ENCODE measurements around the gene PRKCA. TPM values are rescaled to one million over a fixed set of nuclear protein-coding genes. Genes with fewer than 3 reads are reported as not detected.

PRKCA gene
- total and polyA plus RNA-seq, 9 of the 15 experiments (the other 6 are each of a cell fraction or from before 2014, with no cell fraction given): 3.2 to 33.0 (median 17.8) TPM

GRCh38 chr17:66355510-66355909 lies 53.1 kb downstream of the PRKCA start:
- Histone ChIP-seq H3K79me2 (ENCODE audit: control insufficient read depth, insufficient read depth, low read length) (peaks cover 35% of the 10 kb centered on the region), H4K20me1 (replicated peaks; ENCODE audit: control insufficient read depth, insufficient read depth, low read length) (no peaks in the 10 kb centered on the region), H2AFZ (ENCODE audit: low read depth, low read length) (no peak overlapping the region), H3K36me3 (ENCODE audit: control insufficient read depth, insufficient read depth, low read length) (no peaks in the 10 kb centered on the region), H3K4me1 (replicated peaks in 1 of 2; ENCODE audit: control insufficient read depth in 2 of 2, insufficient read depth in 2 of 2, low read length in 2 of 2) (peaks cover 5 to 22% of the 10 kb centered on the region in 2 experiments), H3K9me1 (ENCODE audit: control insufficient read depth, insufficient read depth, low read length) (no peaks in the 10 kb centered on the region), H3K9ac (ENCODE audit: insufficient read depth in 1 of 2, low read depth in 2 of 2, low read length in 2 of 2) (no peak overlapping the region), H3K4me2 (ENCODE audit: insufficient read depth, low read length) (no peak overlapping the region), H3K9me3 (replicated peaks; ENCODE audit: control insufficient read depth, insufficient read depth, low read depth, low read length) (no peaks in the 10 kb centered on the region), H3K27ac (ENCODE audit: extremely low read depth, low read depth, low read length) (no peak overlapping the region), H3K4me3 (no peak overlapping the region), H3K27me3 (ENCODE audit: control insufficient read depth in 2 of 2, insufficient read depth in 2 of 2, low read length in 2 of 2) (no peaks in the 10 kb centered on the region)
- FAIRE-seq: no peak
- DNase-seq (ENCODE audit: extremely low read depth in 1 of 4, low spot score in 3 of 4): no peak
- no peak for ATAC-seq
- CTCF ChIA-PET (ENCODE audit: low intra/inter-chr PET ratio): no interaction called here
- in situ Hi-C loops (cut with MboI) (no loop called here), intact Hi-C loops (cut with micrococcal nuclease) (no loop called here)
- 57% methylated on average over 2 of the region's 2 CpGs for WGBS (ENCODE audit: insufficient coverage, low coverage, missing lambda C conversion rate)
- POLR2A ChIA-PET: no interaction called here
- no TSS peak for BruUV-seq (replicated peaks)
- TF ChIP-seq PHF20 (IDR thresholded peaks at IDR 0.05; ENCODE audit: partially characterized antibody): no peak
- TF ChIP-seq TFE3 (CRISPR knock-in tag; IDR thresholded peaks at IDR 0.05): no peak
- TF ChIP-seq BRD9 (IDR thresholded peaks at IDR 0.05; ENCODE audit: low read depth, partially characterized antibody): no peak
- no peak for TF ChIP-seq KLF13 (tag; IDR thresholded peaks at IDR 0.05; ENCODE audit: borderline replicate concordance, low read depth)
- no peak for TF ChIP-seq ZNF609 (CRISPR knock-in tag; IDR thresholded peaks at IDR 0.05; ENCODE audit: borderline replicate concordance)
- TF ChIP-seq ZNF23 (CRISPR knock-in tag; IDR thresholded peaks at IDR 0.05): no peak
- TF ChIP-seq NFE2L1 (tag; IDR thresholded peaks at IDR 0.05; ENCODE audit: borderline replicate concordance, low read depth): no peak
- TF ChIP-seq LEF1 (IDR thresholded peaks at IDR 0.05): no peak
- no peak for TF ChIP-seq HNRNPL (IDR thresholded peaks at IDR 0.05; ENCODE audit: low read depth, low read length)
- TF ChIP-seq ZNF174 (CRISPR knock-in tag; IDR thresholded peaks at IDR 0.05): no peak

Data from K562 (cell line).